Body of pancreas (tissue), 4 donors: ENCODE data around the gene IVL. TPM values are rescaled to one million over a fixed set of nuclear protein-coding genes. Genes with fewer than 3 reads are reported as not detected.

Source experiments
- ATAC-seq: fragments of 150-250 bp; one replicate; pipeline ENCODE4 v1.9.1; 2016
- DNase-seq, 4 donors: peaks; one replicate each; pipeline ENCODE4 v3.0.0-alpha.2; 2019
- H3K27ac ChIP-seq, 4 donors: fragments of 200-600 bp; sonication (generic); 1 replicate in 3 of 4; 2 replicates in 1 of 4; pipeline versions ENCODE4 v1.5.1 to v1.6.1; 2016 to 2019; ENCODE audit warnings: mild to moderate bottlenecking in 1 of 4, mixed read lengths in 1 of 4, moderate library complexity in 1 of 4
- H3K27me3 ChIP-seq, 2 donors: fragments of 200-600 bp; sonication (generic); one replicate each; pipeline ENCODE4 v1.6.0; 2016; ENCODE audit warnings: mild to moderate bottlenecking in 1 of 2
- H3K36me3 ChIP-seq, 2 donors: fragments of 200-600 bp; sonication (generic); replicated peaks in 1 of 2; 2 replicates each; pipeline ENCODE4 v1.5.1; 2016; ENCODE audit warnings: low read depth in 2 of 2; ENCODE audit not compliant: insufficient read depth in 1 of 2
- H3K4me1 ChIP-seq: fragments of 200-600 bp; sonication (generic); one replicate; pipeline ENCODE4 v1.6.0; 2016
- H3K4me3 ChIP-seq, 2 donors: fragments of 200-600 bp; sonication (generic); 1 replicate in 1 of 2; 2 replicates in 1 of 2; pipeline ENCODE4 v1.5.1; 2016 to 2019
- H3K9me3 ChIP-seq, 3 donors: fragments of 200-600 bp; sonication (generic); 1 replicate in 2 of 3; 2 replicates in 1 of 3; pipeline ENCODE4 v1.5.1; 2016
- CTCF ChIP-seq, 7 experiments: fragments of 450-650 bp in 4 of 7; fragments of 200-600 bp in 3 of 7; sonication (generic) in 3 of 7; IDR thresholded peaks; one replicate each; pipeline ENCODE4 v1.5.1; 2016 to 2019; ENCODE audit warnings: antibody characterized with exemption in 7 of 7
- POLR2A ChIP-seq, 3 donors: fragments of 450-650 bp; IDR thresholded peaks; one replicate each; pipeline ENCODE4 v1.6.1; 2016; ENCODE audit warnings: antibody characterized with exemption in 3 of 3, mild to moderate bottlenecking in 2 of 3
- WGBS, 2 donors: methylation state at CpG; one replicate each; pipeline ENCODE4 v1.1.5; 2017; 5-methylcytosine and 5-hydroxymethylcytosine counted together
- intact Hi-C: fragments of 100-400 bp; cut with DNase I; formaldehyde crosslinking; loops from one replicate; pipeline ENCODE4 v1.15.1; 2023
- total RNA-seq, 2 donors: library from RNA; depleted of rRNA; stranded (reverse); fragments of >200 nt; gene quantifications; one replicate each; pipeline ENCODE4 v1.1.0, GENCODE V29; 2016

The IVL gene
- total RNA-seq, 2 donors from 2014 or later: not detected

DNA sequence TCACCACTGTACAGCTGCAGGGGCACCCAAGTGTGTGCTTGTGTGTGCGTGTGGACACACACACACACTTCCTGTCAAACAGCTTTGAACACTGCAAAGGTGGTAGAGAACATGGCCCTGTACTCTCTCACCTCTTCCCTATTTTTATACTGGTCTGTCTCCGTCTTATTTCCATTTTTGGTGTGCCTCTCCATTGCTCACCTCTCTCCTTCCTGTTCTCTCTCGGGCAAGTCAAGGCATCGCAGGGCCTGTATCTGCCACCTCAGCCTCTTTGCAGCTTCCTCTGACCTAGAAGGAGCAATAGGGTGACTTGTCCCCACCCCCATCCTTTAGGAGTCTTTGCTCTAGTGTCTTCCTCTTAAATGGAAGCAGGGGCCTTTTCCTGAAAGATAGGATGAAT is 28.0 kb upstream of the IVL start:
- no peak overlapping the region for H3K4me3 ChIP-seq
- no peak for ATAC-seq
- 73 to 87% methylated on average over 4 of the region's 4 CpGs for WGBS, 2 donors
- H3K9me3 ChIP-seq: no peaks in the 10 kb centered on the region
- TF ChIP-seq POLR2A (IDR thresholded peaks at IDR 0.05) (no peak), CTCF (IDR thresholded peaks at IDR 0.05) (no peak)
- H3K27ac ChIP-seq: no peak overlapping the region
- no peaks in the 10 kb centered on the region for H3K27me3 ChIP-seq
- intact Hi-C loops: no loop called here
- DNase-seq: no peak
- H3K4me1 ChIP-seq: no peaks in the 10 kb centered on the region
- H3K36me3 ChIP-seq: no peaks in the 10 kb centered on the region

- Histone ChIP-seq H3K9me3 (no peaks in the 10 kb centered on the region), H3K36me3 (no peaks in the 10 kb centered on the region), H3K4me3 (no peak overlapping the region), H3K27ac (no peak overlapping the region), H3K4me1 (no peaks in the 10 kb centered on the region), H3K27me3 (no peaks in the 10 kb centered on the region)
- TF ChIP-seq CTCF (IDR thresholded peaks at IDR 0.05): no peak
- TF ChIP-seq POLR2A (IDR thresholded peaks at IDR 0.05): no peak
- 77 to 89% methylated on average over 5 of the region's 5 CpGs for WGBS, 2 donors
- DNase-seq (no peak), ATAC-seq (no peak)
- intact Hi-C loops: no loop called here
Observed at GRCh38 chr1:152880907-152881306, 27.4 kb upstream of the IVL start.

- H3K9me3 ChIP-seq: no peaks in the 10 kb centered on the region
- DNase-seq: no peak
- H3K4me1 ChIP-seq: no peaks in the 10 kb centered on the region
- no peaks in the 10 kb centered on the region for H3K36me3 ChIP-seq
- no peak overlapping the region for H3K27ac ChIP-seq
- no peak overlapping the region for H3K4me3 ChIP-seq
- intact Hi-C loops: no loop called here
- no peak for ATAC-seq
- H3K27me3 ChIP-seq: no peaks in the 10 kb centered on the region
- TF ChIP-seq CTCF (IDR thresholded peaks at IDR 0.05) (no peak), POLR2A (IDR thresholded peaks at IDR 0.05) (no peak)
Observed at GRCh38 chr1:152884085-152884484, 24.3 kb upstream of the IVL start.

DNA sequence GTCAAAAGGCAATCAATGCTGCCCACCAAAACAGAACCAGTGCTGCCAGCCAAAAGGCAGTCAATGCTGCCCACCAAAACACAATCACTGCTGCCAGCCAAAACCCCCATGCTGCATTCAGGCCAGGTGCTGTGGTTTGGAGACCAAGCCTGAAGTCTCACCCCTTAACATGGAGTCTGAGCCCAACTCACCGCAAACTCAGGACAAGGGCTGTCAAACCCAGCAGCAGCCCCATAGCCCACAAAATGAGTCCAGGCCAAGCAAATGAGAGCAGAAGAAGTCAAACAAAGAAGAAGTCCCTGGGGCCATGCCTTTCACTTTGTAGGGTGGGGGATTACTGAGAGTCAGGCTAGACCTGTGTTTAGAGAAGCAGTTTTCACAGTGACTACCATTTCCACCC is 23.8 kb upstream of the IVL start:
- H3K4me1 ChIP-seq: no peaks in the 10 kb centered on the region
- H3K4me3 ChIP-seq: no peak overlapping the region
- ATAC-seq (no peak), DNase-seq (no peak)
- no peak overlapping the region for H3K27ac ChIP-seq
- intact Hi-C loops: no loop called here
- H3K27me3 ChIP-seq: no peaks in the 10 kb centered on the region
- H3K9me3 ChIP-seq: no peaks in the 10 kb centered on the region
- WGBS, 2 donors: 94 to 100% methylated on average over 1 of the region's 1 CpG
- no peaks in the 10 kb centered on the region for H3K36me3 ChIP-seq
- TF ChIP-seq CTCF (IDR thresholded peaks at IDR 0.05) (no peak), POLR2A (IDR thresholded peaks at IDR 0.05) (no peak)

DNA sequence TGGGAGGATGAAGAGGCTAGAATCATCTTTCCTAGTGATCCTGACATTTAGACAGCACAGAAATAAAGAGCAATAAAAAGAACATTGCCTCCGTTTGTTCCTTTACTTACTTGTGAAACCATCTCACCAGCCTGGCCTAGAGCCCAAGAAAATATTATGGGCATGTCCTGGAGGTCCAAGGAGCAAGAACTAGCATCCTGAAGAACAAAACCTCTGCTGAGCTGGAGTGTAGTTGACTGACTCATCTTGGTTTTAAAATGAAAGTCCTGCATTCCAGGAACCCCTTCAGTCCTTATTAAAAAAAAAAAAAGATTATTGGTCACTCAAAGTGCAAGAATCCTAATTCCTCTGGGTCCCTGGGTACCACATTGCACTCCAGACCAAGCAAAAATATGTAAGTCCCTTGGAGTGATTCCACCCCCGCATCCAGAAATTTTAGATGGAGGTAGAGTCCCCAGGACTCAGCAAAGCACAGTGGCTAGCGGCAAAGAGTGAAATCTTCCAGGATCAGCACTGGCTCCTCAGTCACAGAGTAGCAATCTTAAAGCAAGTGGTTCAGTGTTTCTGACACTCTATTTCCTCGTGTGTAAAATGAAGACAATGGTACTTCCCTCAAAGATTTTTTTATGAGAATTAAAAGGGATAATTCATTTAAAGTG is 23.3 kb upstream of the IVL start:
- intact Hi-C loops: no loop called here
- Histone ChIP-seq H3K4me3 (no peak overlapping the region), H3K9me3 (no peaks in the 10 kb centered on the region), H3K4me1 (no peaks in the 10 kb centered on the region), H3K27ac (no peak overlapping the region), H3K36me3 (no peaks in the 10 kb centered on the region), H3K27me3 (no peaks in the 10 kb centered on the region)
- TF ChIP-seq CTCF (IDR thresholded peaks at IDR 0.05) (no peak), POLR2A (IDR thresholded peaks at IDR 0.05) (no peak)
- 46 to 59% methylated on average over 4 of the region's 4 CpGs for WGBS, 2 donors
- no peak for DNase-seq
- no peak for ATAC-seq
